ENCODE measurements around the gene OR2AG2. TPM values are rescaled to one million over a fixed set of nuclear protein-coding genes. Genes with fewer than 3 reads are reported as not detected.

The OR2AG2 gene
- total and polyA plus RNA-seq, 2 donors, result 0.05 TPM

- Histone ChIP-seq H3K9me3 (ENCODE audit: control insufficient read depth in 2 of 2, insufficient read depth in 1 of 2, low read length in 1 of 2) (no peaks in the 10 kb centered on the region), H3K4me1 (ENCODE audit: control insufficient read depth in 2 of 2, insufficient read depth in 2 of 2, low read length in 2 of 2) (peaks cover 2 to 9% of the 10 kb centered on the region in 2 donors), H3K27ac (ENCODE audit: low read depth in 1 of 2, low read length in 1 of 2) (peak overlapping the region; percentile 87), H3K36me3 (ENCODE audit: control insufficient read depth in 2 of 2, insufficient read depth in 2 of 2, low read length in 1 of 2) (no peaks in the 10 kb centered on the region), H3K4me3 (ENCODE audit: low read length in 2 of 2) (peak overlapping the region; percentile 51 to 56), H3K27me3 (ENCODE audit: control insufficient read depth in 2 of 2, insufficient read depth in 1 of 2, low read length in 1 of 2) (no peaks in the 10 kb centered on the region)
- peak in 8 of 9 donors; percentile 46 to 85 (median 60) for DNase-seq (ENCODE audit: low read depth in 6 of 9, low spot score in 9 of 9)
- WGBS, result 4% methylated on average over 5 of the region's 5 CpGs
Measured at GRCh38 chr11:6746086-6746618, 25.6 kb downstream of the OR2AG2 start.

GRCh38 chr11:6745465-6746015, 26.2 kb downstream of the OR2AG2 start:
- H3K9me3 ChIP-seq (ENCODE audit: control insufficient read depth in 2 of 2, insufficient read depth in 1 of 2, low read length in 1 of 2), result no peaks in the 10 kb centered on the region
- H3K27ac ChIP-seq (ENCODE audit: low read depth in 1 of 2, low read length in 1 of 2), result peak overlapping the region; percentile 53 to 87
- H3K4me3 ChIP-seq (ENCODE audit: low read length in 2 of 2), result peak overlapping the region; percentile 51 to 56
- WGBS, result 43% methylated on average over 2 of the region's 2 CpGs
- peaks cover 2 to 9% of the 10 kb centered on the region in 2 donors for H3K4me1 ChIP-seq (ENCODE audit: control insufficient read depth in 2 of 2, insufficient read depth in 2 of 2, low read length in 2 of 2)
- H3K27me3 ChIP-seq (ENCODE audit: control insufficient read depth in 2 of 2, insufficient read depth in 1 of 2, low read length in 1 of 2), result no peaks in the 10 kb centered on the region
- H3K36me3 ChIP-seq (ENCODE audit: control insufficient read depth in 2 of 2, insufficient read depth in 2 of 2, low read length in 1 of 2), result no peaks in the 10 kb centered on the region
- DNase-seq (ENCODE audit: low read depth in 6 of 9, low spot score in 9 of 9), result peak in 3 of 9 donors; percentile 7 to 59 (median 34)

GRCh38 chr11:6745018-6745417, 26.8 kb downstream of the OR2AG2 start:
- Histone ChIP-seq H3K4me3 (ENCODE audit: low read length in 2 of 2) (peak overlapping the region; percentile 51 to 56), H3K4me1 (ENCODE audit: control insufficient read depth in 2 of 2, insufficient read depth in 2 of 2, low read length in 2 of 2) (peaks cover 2 to 9% of the 10 kb centered on the region in 2 donors), H3K36me3 (ENCODE audit: control insufficient read depth in 2 of 2, insufficient read depth in 2 of 2, low read length in 1 of 2) (no peaks in the 10 kb centered on the region), H3K27me3 (ENCODE audit: control insufficient read depth in 2 of 2, insufficient read depth in 1 of 2, low read length in 1 of 2) (no peaks in the 10 kb centered on the region), H3K9me3 (ENCODE audit: control insufficient read depth in 2 of 2, insufficient read depth in 1 of 2, low read length in 1 of 2) (no peaks in the 10 kb centered on the region), H3K27ac (ENCODE audit: low read depth in 1 of 2, low read length in 1 of 2) (peak overlapping the region in 1 of 2 donors; percentile 87)
- DNase-seq (ENCODE audit: low read depth in 6 of 9, low spot score in 9 of 9), result no peak
- WGBS, result 88% methylated on average over 4 of the region's 4 CpGs

- H3K4me3 ChIP-seq (ENCODE audit: low read length in 2 of 2), result no peak overlapping the region
- peaks cover 2 to 11% of the 10 kb centered on the region in 2 donors for H3K4me1 ChIP-seq (ENCODE audit: control insufficient read depth in 2 of 2, insufficient read depth in 2 of 2, low read length in 2 of 2)
- no peak for DNase-seq (ENCODE audit: low read depth in 6 of 9, low spot score in 9 of 9)
- H3K9me3 ChIP-seq (ENCODE audit: control insufficient read depth in 2 of 2, insufficient read depth in 1 of 2, low read length in 1 of 2), result no peaks in the 10 kb centered on the region
- no peaks in the 10 kb centered on the region for H3K27me3 ChIP-seq (ENCODE audit: control insufficient read depth in 2 of 2, insufficient read depth in 1 of 2, low read length in 1 of 2)
- H3K36me3 ChIP-seq (ENCODE audit: control insufficient read depth in 2 of 2, insufficient read depth in 2 of 2, low read length in 1 of 2), result no peaks in the 10 kb centered on the region
- no peak overlapping the region for H3K27ac ChIP-seq (ENCODE audit: low read depth in 1 of 2, low read length in 1 of 2)
- WGBS, result 90% methylated on average over 7 of the region's 7 CpGs
Measured at GRCh38 chr11:6742260-6742659, 29.5 kb downstream of the OR2AG2 start.

- H3K36me3 ChIP-seq (ENCODE audit: control insufficient read depth in 2 of 2, insufficient read depth in 2 of 2, low read length in 1 of 2), result no peaks in the 10 kb centered on the region
- H3K27me3 ChIP-seq (ENCODE audit: control insufficient read depth in 2 of 2, insufficient read depth in 1 of 2, low read length in 1 of 2), result no peaks in the 10 kb centered on the region
- no peaks in the 10 kb centered on the region for H3K9me3 ChIP-seq (ENCODE audit: control insufficient read depth in 2 of 2, insufficient read depth in 1 of 2, low read length in 1 of 2)
- peaks cover 13% of the 10 kb centered on the region in 2 donors for H3K4me1 ChIP-seq (ENCODE audit: control insufficient read depth in 2 of 2, insufficient read depth in 2 of 2, low read length in 2 of 2)
- no peak for DNase-seq (ENCODE audit: low read depth in 6 of 9, low spot score in 9 of 9)
- WGBS, result 100% methylated on average over 1 of the region's 1 CpG
- H3K27ac ChIP-seq (ENCODE audit: low read depth in 1 of 2, low read length in 1 of 2), result no peak overlapping the region
- H3K4me3 ChIP-seq (ENCODE audit: low read length in 2 of 2), result no peak overlapping the region
Measured at GRCh38 chr11:6738590-6738989, 33.2 kb downstream of the OR2AG2 start.

GRCh38 chr11:6737872-6738466, 33.8 kb downstream of the OR2AG2 start:
- Histone ChIP-seq H3K36me3 (ENCODE audit: control insufficient read depth in 2 of 2, insufficient read depth in 2 of 2, low read length in 1 of 2) (no peaks in the 10 kb centered on the region), H3K4me1 (ENCODE audit: control insufficient read depth in 2 of 2, insufficient read depth in 2 of 2, low read length in 2 of 2) (peaks cover 10 to 13% of the 10 kb centered on the region in 2 donors), H3K9me3 (ENCODE audit: control insufficient read depth in 2 of 2, insufficient read depth in 1 of 2, low read length in 1 of 2) (no peaks in the 10 kb centered on the region), H3K4me3 (ENCODE audit: low read length in 2 of 2) (no peak overlapping the region), H3K27me3 (ENCODE audit: control insufficient read depth in 2 of 2, insufficient read depth in 1 of 2, low read length in 1 of 2) (no peaks in the 10 kb centered on the region), H3K27ac (ENCODE audit: low read depth in 1 of 2, low read length in 1 of 2) (no peak overlapping the region)
- peak in 7 of 9 donors; percentile 61 to 87 (median 68) for DNase-seq (ENCODE audit: low read depth in 6 of 9, low spot score in 9 of 9)
- WGBS, result 14% methylated on average over 2 of the region's 2 CpGs

GRCh38 chr11:6736495-6737121, 35.2 kb downstream of the OR2AG2 start:
- DNase-seq (ENCODE audit: low read depth in 6 of 9, low spot score in 9 of 9), result no peak
- Histone ChIP-seq H3K9me3 (ENCODE audit: control insufficient read depth in 2 of 2, insufficient read depth in 1 of 2, low read length in 1 of 2) (no peaks in the 10 kb centered on the region), H3K27ac (ENCODE audit: low read depth in 1 of 2, low read length in 1 of 2) (no peak overlapping the region), H3K4me1 (ENCODE audit: control insufficient read depth in 2 of 2, insufficient read depth in 2 of 2, low read length in 2 of 2) (peaks cover 10 to 13% of the 10 kb centered on the region in 2 donors), H3K4me3 (ENCODE audit: low read length in 2 of 2) (no peak overlapping the region), H3K27me3 (ENCODE audit: control insufficient read depth in 2 of 2, insufficient read depth in 1 of 2, low read length in 1 of 2) (no peaks in the 10 kb centered on the region), H3K36me3 (ENCODE audit: control insufficient read depth in 2 of 2, insufficient read depth in 2 of 2, low read length in 1 of 2) (no peaks in the 10 kb centered on the region)
- WGBS, result 69% methylated on average over 3 of the region's 3 CpGs

- 41% methylated on average over 3 of the region's 3 CpGs for WGBS
- H3K27ac ChIP-seq (ENCODE audit: low read depth in 1 of 2, low read length in 1 of 2), result no peak overlapping the region
- H3K36me3 ChIP-seq (ENCODE audit: control insufficient read depth in 2 of 2, insufficient read depth in 2 of 2, low read length in 1 of 2), result no peaks in the 10 kb centered on the region
- H3K4me1 ChIP-seq (ENCODE audit: control insufficient read depth in 2 of 2, insufficient read depth in 2 of 2, low read length in 2 of 2), result peaks cover 10 to 13% of the 10 kb centered on the region in 2 donors
- no peak for DNase-seq (ENCODE audit: low read depth in 6 of 9, low spot score in 9 of 9)
- H3K27me3 ChIP-seq (ENCODE audit: control insufficient read depth in 2 of 2, insufficient read depth in 1 of 2, low read length in 1 of 2), result no peaks in the 10 kb centered on the region
- H3K9me3 ChIP-seq (ENCODE audit: control insufficient read depth in 2 of 2, insufficient read depth in 1 of 2, low read length in 1 of 2), result no peaks in the 10 kb centered on the region
- no peak overlapping the region for H3K4me3 ChIP-seq (ENCODE audit: low read length in 2 of 2)
Measured at GRCh38 chr11:6735306-6735705, 36.5 kb downstream of the OR2AG2 start.

GRCh38 chr11:6734616-6735015, 37.2 kb downstream of the OR2AG2 start:
- WGBS, result 93% methylated on average over 3 of the region's 3 CpGs

More at GRCh38 chr11:6734616-6735015, 37.2 kb downstream of the OR2AG2 start:
- H3K4me1 ChIP-seq (ENCODE audit: control insufficient read depth in 2 of 2, insufficient read depth in 2 of 2, low read length in 2 of 2), result peaks cover 10 to 13% of the 10 kb centered on the region in 2 donors
- H3K27ac ChIP-seq (ENCODE audit: low read depth in 1 of 2, low read length in 1 of 2), result no peak overlapping the region
- H3K9me3 ChIP-seq (ENCODE audit: control insufficient read depth in 2 of 2, insufficient read depth in 1 of 2, low read length in 1 of 2), result no peaks in the 10 kb centered on the region
- H3K4me3 ChIP-seq (ENCODE audit: low read length in 2 of 2), result no peak overlapping the region
- no peaks in the 10 kb centered on the region for H3K27me3 ChIP-seq (ENCODE audit: control insufficient read depth in 2 of 2, insufficient read depth in 1 of 2, low read length in 1 of 2)
- DNase-seq (ENCODE audit: low read depth in 6 of 9, low spot score in 9 of 9), result no peak
- no peaks in the 10 kb centered on the region for H3K36me3 ChIP-seq (ENCODE audit: control insufficient read depth in 2 of 2, insufficient read depth in 2 of 2, low read length in 1 of 2)
